Measurements from ENCODE around the gene TFAP2B.

GRCh38 chr6:50831186-50831585 is 12.5 kb downstream of the TFAP2B start:
- no peak for TF ChIP-seq CTCF (IDR thresholded peaks at IDR 0.05; ENCODE audit: insufficient read depth, low read depth, low read length)
- no peak for TF ChIP-seq EZH2 (IDR thresholded peaks at IDR 0.05; ENCODE audit: insufficient read depth, low read length)

Measured in astrocyte (in vitro differentiated cells and primary cell).